ENCODE results near the gene LETMD1. TPM values are rescaled to one million over a fixed set of nuclear protein-coding genes. Genes with fewer than 3 reads are reported as not detected.

Gene LETMD1
- total and polyA plus RNA-seq, 2 of the 8 experiments (the other 6 are each of a cell fraction or from before 2014, with no cell fraction given), result 39.4 to 65.3 TPM

DNA sequence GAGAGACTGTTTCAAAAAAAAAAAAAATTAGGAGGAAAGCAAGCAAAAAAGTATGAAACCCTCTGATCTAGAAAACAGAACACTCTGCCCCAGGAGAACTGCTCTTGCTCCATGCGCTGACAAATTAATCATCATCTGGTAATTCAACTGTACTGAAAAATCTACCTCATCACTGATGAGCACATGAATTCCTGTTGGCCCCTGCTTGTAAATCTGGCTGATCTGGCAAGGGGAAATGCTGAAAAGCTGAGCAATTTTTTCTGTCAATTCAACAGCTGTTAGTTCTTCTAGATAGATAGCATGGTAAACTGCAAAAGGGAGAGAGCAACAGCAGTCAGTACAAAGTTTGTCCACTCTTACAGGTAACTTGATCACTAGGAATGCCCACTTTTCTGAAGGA is 50.5 kb downstream of the LETMD1 start:
- Histone ChIP-seq H3K23me2 (ENCODE audit: low read depth, low read length) (no peaks in the 10 kb centered on the region), H2BK20ac (ENCODE audit: low read length) (no peak overlapping the region), H3K79me2 (ENCODE audit: control insufficient read depth in 1 of 2, insufficient read depth in 2 of 2, low read length in 2 of 2) (no peaks in the 10 kb centered on the region), H3K18ac (ENCODE audit: extremely low read depth, low read length) (no peak overlapping the region), H2AK5ac (ENCODE audit: low read depth, low read length) (no peak overlapping the region), H2BK12ac (ENCODE audit: low read depth, low read length) (no peak overlapping the region), H3K4ac (replicated peaks; ENCODE audit: insufficient read length, low read depth, low read length) (no peak overlapping the region), H4K20me1 (replicated peaks in 1 of 2; ENCODE audit: control insufficient read depth in 1 of 2, insufficient read depth in 2 of 2, low read length in 2 of 2) (peaks cover 0 to 1% of the 10 kb centered on the region in 2 experiments), H3K27ac (ENCODE audit: low read depth, low read length) (no peak overlapping the region), H3K79me1 (ENCODE audit: low read depth, low read length) (no peaks in the 10 kb centered on the region), H3K27me3 (replicated peaks in 1 of 4; ENCODE audit: control insufficient read depth in 3 of 4, extremely low read depth in 1 of 4, insufficient read depth in 3 of 4, low read length in 3 of 4) (no peaks in the 10 kb centered on the region), H2BK15ac (ENCODE audit: low read length) (no peak overlapping the region), H3K23ac (ENCODE audit: insufficient read length) (no peak overlapping the region), H3K9ac (replicated peaks in 1 of 4; ENCODE audit: extremely low read depth in 1 of 4, low read depth in 3 of 4, low read length in 3 of 4) (no peak overlapping the region), H3K9me3 (ENCODE audit: insufficient read depth in 2 of 2, low read depth in 1 of 2, low read length in 1 of 2) (no peaks in the 10 kb centered on the region), H2AFZ (ENCODE audit: low read length) (no peak overlapping the region), H4K8ac (ENCODE audit: extremely low read depth, insufficient read depth, low read length) (no peak overlapping the region), H3K14ac (ENCODE audit: insufficient read length) (no peak overlapping the region), H2BK5ac (ENCODE audit: low read depth, low read length) (no peak overlapping the region), H4K5ac (ENCODE audit: insufficient read length, low read depth, low read length) (no peak overlapping the region), H3K56ac (replicated peaks; ENCODE audit: insufficient read length, low read depth, low read length) (no peak overlapping the region), H3K36me3 (ENCODE audit: control insufficient read depth in 2 of 4, insufficient read depth in 4 of 4, low read length in 3 of 4) (peaks cover 7 to 68% (median 50%) of the 10 kb centered on the region in 4 experiments), H4K91ac (replicated peaks; ENCODE audit: insufficient read length, low read length) (no peak overlapping the region), H3K4me1 (replicated peaks in 1 of 4; ENCODE audit: control insufficient read depth in 3 of 4, insufficient read depth in 4 of 4, low read length in 3 of 4) (no peaks in the 10 kb centered on the region), H3K4me2 (ENCODE audit: insufficient read depth in 1 of 2, low read depth in 2 of 2, low read length in 2 of 2) (no peak overlapping the region), H3K4me3 (ENCODE audit: extremely low read depth in 1 of 4, insufficient read depth in 2 of 4, low read depth in 3 of 4, low read length in 4 of 4) (no peak overlapping the region), H2BK120ac (replicated peaks; ENCODE audit: low read depth, low read length) (no peak overlapping the region)
- POLR2A ChIA-PET (ENCODE audit: partially characterized antibody), result no interaction called here
- 100% methylated on average over 1 of the region's 1 CpG; no CpG with 5 or more reads in 1 of the 2 experiments for WGBS, 2 experiments (ENCODE audit: extremely low coverage in 1 of 2, insufficient coverage in 1 of 2, insufficient read length in 1 of 2, insufficient replicate concordance in 2 of 2, low coverage in 1 of 2, low lambda C conversion rate in 2 of 2, missing lambda C conversion rate in 1 of 2)
- no peak for FAIRE-seq
- TF ChIP-seq POLR2A (IDR thresholded peaks at IDR 0.05; ENCODE audit: control extremely low read depth in 1 of 2, low read depth in 2 of 2, low read length in 2 of 2) (no peak), SAP30 (IDR thresholded peaks at IDR 0.05; ENCODE audit: insufficient read depth, insufficient replicate concordance, low read length) (no peak), RNF2 (IDR thresholded peaks at IDR 0.05; ENCODE audit: borderline replicate concordance, low read depth, low read length, missing control alignments, poor library complexity, severe bottlenecking) (no peak), HDAC2 (IDR thresholded peaks at IDR 0.05; ENCODE audit: borderline replicate concordance in 1 of 2, low read depth in 2 of 2, low read length in 2 of 2) (no peak), SP1 (IDR thresholded peaks at IDR 0.05; ENCODE audit: low read depth, low read length) (no peak), KDM5A (IDR thresholded peaks at IDR 0.05; ENCODE audit: low read length) (no peak), RFX5 (IDR thresholded peaks at IDR 0.05; ENCODE audit: borderline replicate concordance, low read depth, low read length) (no peak), ZNF274 (IDR thresholded peaks at IDR 0.05; ENCODE audit: borderline replicate concordance, extremely low read depth, low read length) (no peak), RBBP5 (IDR thresholded peaks at IDR 0.05; ENCODE audit: borderline replicate concordance, low read depth, low read length) (no peak), GABPA (IDR thresholded peaks at IDR 0.05; ENCODE audit: borderline replicate concordance, insufficient read depth, low read length) (no peak), SIRT6 (IDR thresholded peaks at IDR 0.05; ENCODE audit: low read length) (no peak), JUND (IDR thresholded peaks at IDR 0.05; ENCODE audit: low read length) (no peak)
- TF ChIP-seq, protein P1, sequence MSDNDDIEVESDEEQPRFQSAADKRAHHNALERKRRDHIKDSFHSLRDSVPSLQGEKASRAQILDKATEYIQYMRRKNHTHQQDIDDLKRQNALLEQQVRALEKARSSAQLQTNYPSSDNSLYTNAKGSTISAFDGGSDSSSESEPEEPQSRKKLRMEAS (IDR thresholded peaks at IDR 0.05), result no peak
- no peak for DNase-seq (ENCODE audit: low read depth in 1 of 2, low spot score in 2 of 2)
- CTCF ChIA-PET (ENCODE audit: partially characterized antibody), result interaction anchor here (1.0 kb wide), 1 partner anchor 242 kb away, joined by 3 read pairs; no protein-coding TSS in a partner anchor
